Parietal lobe (tissue), 2 donors: ENCODE data around the gene DCAF6. TPM values are rescaled to one million over a fixed set of nuclear protein-coding genes. Genes with fewer than 3 reads are reported as not detected.

Experiments used
- small RNA-seq: library from RNA; depleted of rRNA; stranded (forward); fragments of <200 nt; gene quantifications from one replicate; pipeline ENCODE3, GENCODE V24; 2014; ENCODE audit warnings: low replicate concordance
- total RNA-seq: library from RNA; depleted of rRNA; stranded (reverse); fragments of >200 nt; gene quantifications from one replicate; pipeline ENCODE4 v1.2.3, GENCODE V29; 2014

DCAF6 gene, protein sequence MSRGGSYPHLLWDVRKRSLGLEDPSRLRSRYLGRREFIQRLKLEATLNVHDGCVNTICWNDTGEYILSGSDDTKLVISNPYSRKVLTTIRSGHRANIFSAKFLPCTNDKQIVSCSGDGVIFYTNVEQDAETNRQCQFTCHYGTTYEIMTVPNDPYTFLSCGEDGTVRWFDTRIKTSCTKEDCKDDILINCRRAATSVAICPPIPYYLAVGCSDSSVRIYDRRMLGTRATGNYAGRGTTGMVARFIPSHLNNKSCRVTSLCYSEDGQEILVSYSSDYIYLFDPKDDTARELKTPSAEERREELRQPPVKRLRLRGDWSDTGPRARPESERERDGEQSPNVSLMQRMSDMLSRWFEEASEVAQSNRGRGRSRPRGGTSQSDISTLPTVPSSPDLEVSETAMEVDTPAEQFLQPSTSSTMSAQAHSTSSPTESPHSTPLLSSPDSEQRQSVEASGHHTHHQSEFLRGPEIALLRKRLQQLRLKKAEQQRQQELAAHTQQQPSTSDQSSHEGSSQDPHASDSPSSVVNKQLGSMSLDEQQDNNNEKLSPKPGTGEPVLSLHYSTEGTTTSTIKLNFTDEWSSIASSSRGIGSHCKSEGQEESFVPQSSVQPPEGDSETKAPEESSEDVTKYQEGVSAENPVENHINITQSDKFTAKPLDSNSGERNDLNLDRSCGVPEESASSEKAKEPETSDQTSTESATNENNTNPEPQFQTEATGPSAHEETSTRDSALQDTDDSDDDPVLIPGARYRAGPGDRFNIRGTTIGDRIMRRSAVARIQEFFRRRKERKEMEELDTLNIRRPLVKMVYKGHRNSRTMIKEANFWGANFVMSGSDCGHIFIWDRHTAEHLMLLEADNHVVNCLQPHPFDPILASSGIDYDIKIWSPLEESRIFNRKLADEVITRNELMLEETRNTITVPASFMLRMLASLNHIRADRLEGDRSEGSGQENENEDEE
- 95.8 TPM for total RNA-seq

DNA sequence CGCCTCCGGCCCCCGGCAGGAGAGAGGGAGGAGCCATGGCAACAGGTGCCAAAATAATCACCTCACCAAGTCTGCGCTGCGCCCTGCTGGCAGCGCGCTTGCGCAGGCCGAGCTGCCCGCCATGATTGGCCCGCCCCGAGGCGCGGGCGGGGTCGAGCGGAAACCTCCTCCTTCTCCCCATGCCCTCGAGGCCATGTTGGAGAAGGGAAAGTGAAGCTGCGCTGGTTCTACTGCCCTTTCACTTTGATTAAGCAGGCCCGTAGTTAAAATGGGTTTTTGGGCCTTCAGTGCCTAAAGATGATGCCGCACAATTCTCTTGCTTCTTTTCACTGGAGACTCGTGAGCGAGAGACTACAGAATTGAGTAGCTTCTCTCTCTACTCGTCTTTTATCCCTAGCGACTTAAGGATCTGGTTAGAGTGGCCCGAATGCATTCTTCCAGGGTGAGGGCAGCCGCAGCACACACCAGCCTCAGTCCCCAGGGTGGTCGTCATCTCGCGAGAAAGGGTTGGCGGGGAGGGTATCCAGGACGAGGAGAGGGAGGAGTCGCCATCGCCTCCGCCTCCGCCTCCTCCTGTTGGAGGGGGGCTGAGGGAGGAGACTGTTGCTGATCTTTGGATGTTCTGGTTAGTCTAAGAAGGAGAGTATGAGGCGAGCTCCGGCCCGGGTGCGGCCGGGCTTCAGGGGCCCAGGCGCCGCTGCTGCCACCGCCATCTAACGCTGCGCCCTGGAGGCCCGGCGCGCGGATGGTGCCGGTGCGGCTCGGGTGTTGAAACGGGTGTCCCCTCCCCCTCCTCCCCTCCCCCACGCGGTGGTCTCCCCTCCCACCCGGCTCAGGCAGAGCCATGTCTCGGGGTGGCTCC lies at the start of gene DCAF6:
Gene DCAF6 (plus strand): TSS at position 616 of the 862 bp plus-strand sequence. CDS start 229 bp downstream, at position 845.

GRCh38 chr1:167913895-167914496 lies 22.5 kb upstream of the DCAF6 start, which contains the start of gene ADCY10:
TSS of gene ADCY10 (minus strand) at chr1:167914134. CDS start at chr1:167905140, 8,994 bp downstream.

DNA sequence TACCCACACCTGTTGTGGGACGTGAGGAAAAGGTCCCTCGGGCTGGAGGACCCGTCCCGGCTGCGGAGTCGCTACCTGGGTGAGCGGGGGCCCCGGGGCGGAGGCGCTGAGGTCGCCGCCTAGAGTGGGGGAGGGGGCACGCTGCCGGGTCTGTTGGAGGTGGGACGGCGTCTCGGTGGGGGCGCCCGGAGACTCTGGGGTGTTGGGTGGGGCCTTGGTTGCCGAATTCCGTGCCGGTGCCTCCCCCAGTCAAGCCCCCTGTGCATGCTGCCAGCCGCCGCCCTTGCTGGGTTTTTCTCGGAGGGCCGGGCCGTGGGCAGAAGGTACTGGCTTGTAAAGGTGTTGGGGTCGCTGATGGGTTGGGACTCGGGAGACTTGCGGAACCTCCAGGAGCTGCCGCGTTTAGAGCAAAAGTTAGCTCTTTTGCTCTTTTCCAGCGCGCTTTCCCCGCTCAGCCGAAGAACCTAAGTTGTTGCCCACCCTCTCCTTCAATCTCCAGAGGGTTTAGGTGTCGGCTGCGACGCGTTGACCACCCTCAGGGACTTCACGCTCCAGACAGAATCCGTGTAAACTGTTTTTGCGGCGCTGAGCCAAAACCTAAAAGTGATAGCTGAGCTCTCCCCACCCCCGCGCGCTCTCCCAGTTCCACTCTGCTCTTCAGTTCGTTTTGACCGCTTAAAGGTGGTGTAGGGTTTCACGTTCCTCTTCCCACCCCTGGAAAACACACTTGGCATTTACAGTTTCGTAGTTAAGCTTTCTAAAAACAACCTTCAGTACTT lies 636 bp downstream of the DCAF6 start, which contains the start of gene MPC2:
Gene MPC2 (minus strand): TSS at position 143 of the 779 bp plus-strand sequence. CDS start 1,231 bp downstream, outside the sequence.

Small RNA genes within 50 kb of the gene (small RNA-seq; reads per million reads assigned to genes)
- not detected for gene MIR1255B2

Other genes with a start within 250 kb of the DCAF6 start
- 191 TPM for gene MPZL1, start 214.7 kb upstream of the DCAF6 start, total RNA-seq
- 0.63 TPM for gene ADCY10, start 22.5 kb upstream of the DCAF6 start, total RNA-seq
- gene MPC2, start 389 bp downstream of the DCAF6 start, total RNA-seq = 36.9 TPM
- 117 TPM for gene GPR161, start 200.2 kb downstream of the DCAF6 start, total RNA-seq
- 68.5 TPM for gene TIPRL, start 242.3 kb downstream of the DCAF6 start, total RNA-seq